ENCODE data around the gene HOXB7.

GRCh38 chr17:48561884-48562810 is 48.7 kb downstream of the HOXB7 start:
- TF ChIP-seq, protein P1, sequence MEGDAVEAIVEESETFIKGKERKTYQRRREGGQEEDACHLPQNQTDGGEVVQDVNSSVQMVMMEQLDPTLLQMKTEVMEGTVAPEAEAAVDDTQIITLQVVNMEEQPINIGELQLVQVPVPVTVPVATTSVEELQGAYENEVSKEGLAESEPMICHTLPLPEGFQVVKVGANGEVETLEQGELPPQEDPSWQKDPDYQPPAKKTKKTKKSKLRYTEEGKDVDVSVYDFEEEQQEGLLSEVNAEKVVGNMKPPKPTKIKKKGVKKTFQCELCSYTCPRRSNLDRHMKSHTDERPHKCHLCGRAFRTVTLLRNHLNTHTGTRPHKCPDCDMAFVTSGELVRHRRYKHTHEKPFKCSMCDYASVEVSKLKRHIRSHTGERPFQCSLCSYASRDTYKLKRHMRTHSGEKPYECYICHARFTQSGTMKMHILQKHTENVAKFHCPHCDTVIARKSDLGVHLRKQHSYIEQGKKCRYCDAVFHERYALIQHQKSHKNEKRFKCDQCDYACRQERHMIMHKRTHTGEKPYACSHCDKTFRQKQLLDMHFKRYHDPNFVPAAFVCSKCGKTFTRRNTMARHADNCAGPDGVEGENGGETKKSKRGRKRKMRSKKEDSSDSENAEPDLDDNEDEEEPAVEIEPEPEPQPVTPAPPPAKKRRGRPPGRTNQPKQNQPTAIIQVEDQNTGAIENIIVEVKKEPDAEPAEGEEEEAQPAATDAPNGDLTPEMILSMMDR (IDR thresholded peaks at IDR 0.05) = no peak
- TF ChIP-seq EP300 (IDR thresholded peaks at IDR 0.05) = no peak
